ENCODE data around the gene ESPNL.

The ESPNL gene

DNA sequence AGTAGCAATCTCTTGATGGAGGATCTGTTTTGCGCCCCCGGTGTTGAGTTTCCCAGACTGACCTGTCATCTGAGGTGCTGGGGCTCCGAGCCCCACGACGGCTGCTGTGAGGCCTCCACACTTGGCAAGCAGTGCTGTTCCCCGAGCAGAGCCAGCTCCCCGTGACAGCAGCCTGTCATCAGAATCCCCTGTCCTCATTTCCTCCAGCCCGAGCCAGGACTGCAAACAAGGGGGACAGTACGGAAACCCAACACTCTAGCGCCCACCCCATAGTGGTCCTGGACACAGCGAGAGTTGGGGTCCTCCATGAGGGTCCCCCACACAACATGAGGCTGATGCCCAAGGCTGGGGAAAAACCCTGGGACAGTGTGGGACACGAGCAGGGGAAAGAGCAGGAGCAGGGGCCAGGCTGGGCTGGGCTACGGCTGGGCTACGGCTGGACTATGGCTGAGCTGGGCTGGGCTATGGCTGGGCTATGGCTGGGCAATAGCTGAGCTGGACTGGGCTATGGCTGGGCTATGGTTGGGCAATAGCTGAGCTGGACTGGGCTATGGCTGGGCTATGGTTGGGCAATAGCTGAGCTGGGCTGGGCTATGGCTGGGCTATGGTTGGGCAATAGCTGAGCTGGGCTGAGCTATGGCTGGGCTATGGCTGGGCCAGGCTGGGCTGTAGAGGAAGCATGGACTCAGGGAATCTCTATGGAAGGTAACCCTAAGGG, 36.8 kb downstream of the ESPNL start:
- peak overlapping the region; percentile 67 for H3K9ac ChIP-seq (ENCODE audit: low read length)
- no peaks in the 10 kb centered on the region for H3K36me3 ChIP-seq (ENCODE audit: control insufficient read depth in 1 of 2, insufficient read depth in 2 of 2, low read depth in 1 of 2, low read length in 2 of 2)
- 89% methylated on average over 14 of the region's 14 CpGs for WGBS
- no peak overlapping the region for H2AFZ ChIP-seq (ENCODE audit: low read depth, low read length)
- peak overlapping the region in 1 of 2 experiments; percentile 44 for H3K14ac ChIP-seq (ENCODE audit: low read length in 2 of 2)
- peak overlapping the region in 1 of 2 experiments; percentile 62 for H3K4me3 ChIP-seq (ENCODE audit: insufficient read depth in 1 of 2, low read depth in 1 of 2, low read length in 2 of 2)
- no peak overlapping the region for H3K23ac ChIP-seq (ENCODE audit: low read length in 2 of 2)
- no peak overlapping the region for H2BK120ac ChIP-seq (ENCODE audit: low read depth, low read length)
- DNase-seq: peak; percentile 83
- H2BK12ac ChIP-seq (ENCODE audit: low read length in 2 of 2): peak overlapping the region; percentile 0 to 83
- no peak overlapping the region for H2AK5ac ChIP-seq (ENCODE audit: low read length, severe bottlenecking)
- H3K79me1 ChIP-seq (replicated peaks; ENCODE audit: low read length, poor library complexity, severe bottlenecking): no peaks in the 10 kb centered on the region
- peaks cover 29% of the 10 kb centered on the region for H3K4me1 ChIP-seq (ENCODE audit: control insufficient read depth, insufficient read depth, low read depth, low read length)
- no peak overlapping the region for H2BK5ac ChIP-seq (ENCODE audit: low read depth, low read length, poor library complexity, severe bottlenecking)
- peak overlapping the region; percentile 65 for H4K91ac ChIP-seq (ENCODE audit: low read length)
- H3K4me2 ChIP-seq (ENCODE audit: low read length, poor library complexity, severe bottlenecking): no peak overlapping the region
- H3K18ac ChIP-seq (ENCODE audit: low read depth in 1 of 2, low read length in 2 of 2): peak overlapping the region; percentile 74 to 80
- peak overlapping the region; percentile 85 for H4K8ac ChIP-seq (ENCODE audit: low read length)
- no peak overlapping the region for H2BK15ac ChIP-seq (ENCODE audit: low read depth, poor library complexity, severe bottlenecking)
- H3K27me3 ChIP-seq (ENCODE audit: control insufficient read depth in 1 of 2, insufficient read depth in 1 of 2, low read length in 2 of 2): no peaks in the 10 kb centered on the region
- no peak overlapping the region for H3K27ac ChIP-seq (ENCODE audit: low read length, poor library complexity, severe bottlenecking)
- H3K4ac ChIP-seq (ENCODE audit: low read depth in 1 of 2, low read length in 2 of 2): peak overlapping the region in 1 of 2 experiments; percentile 28
- no peaks in the 10 kb centered on the region for H3K9me3 ChIP-seq (ENCODE audit: control insufficient read depth, low read length)

DNA sequence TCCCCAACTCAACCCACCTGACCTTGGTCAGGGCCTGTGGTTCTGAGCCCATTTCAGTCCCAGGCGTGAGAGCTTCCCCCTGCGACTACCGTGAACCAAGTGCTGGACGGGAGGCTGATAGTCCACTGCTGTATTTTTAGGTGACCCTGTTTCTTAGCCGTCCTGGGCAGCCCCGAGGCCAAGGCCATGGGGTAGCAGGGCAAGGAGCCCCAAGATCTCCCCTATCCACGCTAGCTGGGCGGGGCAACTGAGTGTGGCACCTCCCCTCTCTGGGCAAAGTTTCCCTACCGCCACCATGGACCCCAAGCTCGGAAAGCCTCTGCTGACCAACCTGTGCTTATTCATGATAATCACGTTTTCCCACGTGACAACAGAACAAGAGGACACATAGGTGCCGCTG, 37.7 kb downstream of the ESPNL start:
- no peak overlapping the region for H4K91ac ChIP-seq (ENCODE audit: low read length)
- H2BK120ac ChIP-seq (ENCODE audit: low read depth, low read length): no peak overlapping the region
- no peaks in the 10 kb centered on the region for H3K9me3 ChIP-seq (ENCODE audit: control insufficient read depth, low read length)
- peak overlapping the region; percentile 22 for H4K8ac ChIP-seq (ENCODE audit: low read length)
- H3K4me1 ChIP-seq (ENCODE audit: control insufficient read depth, insufficient read depth, low read depth, low read length): peaks cover 36% of the 10 kb centered on the region
- no peak overlapping the region for H3K9ac ChIP-seq (ENCODE audit: low read length)
- no peak overlapping the region for H3K27ac ChIP-seq (ENCODE audit: low read length, poor library complexity, severe bottlenecking)
- H3K79me1 ChIP-seq (replicated peaks; ENCODE audit: low read length, poor library complexity, severe bottlenecking): no peaks in the 10 kb centered on the region
- H3K23ac ChIP-seq (ENCODE audit: low read length in 2 of 2): no peak overlapping the region
- no peak for DNase-seq
- H2BK15ac ChIP-seq (ENCODE audit: low read depth, poor library complexity, severe bottlenecking): no peak overlapping the region
- H3K18ac ChIP-seq (ENCODE audit: low read depth in 1 of 2, low read length in 2 of 2): peak overlapping the region in 1 of 2 experiments; percentile 74
- no peak overlapping the region for H3K14ac ChIP-seq (ENCODE audit: low read length in 2 of 2)
- no peaks in the 10 kb centered on the region for H3K27me3 ChIP-seq (ENCODE audit: control insufficient read depth in 1 of 2, insufficient read depth in 1 of 2, low read length in 2 of 2)
- no peaks in the 10 kb centered on the region for H3K36me3 ChIP-seq (ENCODE audit: control insufficient read depth in 1 of 2, insufficient read depth in 2 of 2, low read depth in 1 of 2, low read length in 2 of 2)
- no peak overlapping the region for H2AK5ac ChIP-seq (ENCODE audit: low read length, severe bottlenecking)
- WGBS: 96% methylated on average over 13 of the region's 13 CpGs
- no peak overlapping the region for H2AFZ ChIP-seq (ENCODE audit: low read depth, low read length)
- peak overlapping the region in 1 of 2 experiments; percentile 68 for H2BK12ac ChIP-seq (ENCODE audit: low read length in 2 of 2)
- H3K4me3 ChIP-seq (ENCODE audit: insufficient read depth in 1 of 2, low read depth in 1 of 2, low read length in 2 of 2): no peak overlapping the region
- no peak overlapping the region for H3K4me2 ChIP-seq (ENCODE audit: low read length, poor library complexity, severe bottlenecking)
- no peak overlapping the region for H2BK5ac ChIP-seq (ENCODE audit: low read depth, low read length, poor library complexity, severe bottlenecking)
- peak overlapping the region; percentile 7 to 54 for H3K4ac ChIP-seq (ENCODE audit: low read depth in 1 of 2, low read length in 2 of 2)

DNA sequence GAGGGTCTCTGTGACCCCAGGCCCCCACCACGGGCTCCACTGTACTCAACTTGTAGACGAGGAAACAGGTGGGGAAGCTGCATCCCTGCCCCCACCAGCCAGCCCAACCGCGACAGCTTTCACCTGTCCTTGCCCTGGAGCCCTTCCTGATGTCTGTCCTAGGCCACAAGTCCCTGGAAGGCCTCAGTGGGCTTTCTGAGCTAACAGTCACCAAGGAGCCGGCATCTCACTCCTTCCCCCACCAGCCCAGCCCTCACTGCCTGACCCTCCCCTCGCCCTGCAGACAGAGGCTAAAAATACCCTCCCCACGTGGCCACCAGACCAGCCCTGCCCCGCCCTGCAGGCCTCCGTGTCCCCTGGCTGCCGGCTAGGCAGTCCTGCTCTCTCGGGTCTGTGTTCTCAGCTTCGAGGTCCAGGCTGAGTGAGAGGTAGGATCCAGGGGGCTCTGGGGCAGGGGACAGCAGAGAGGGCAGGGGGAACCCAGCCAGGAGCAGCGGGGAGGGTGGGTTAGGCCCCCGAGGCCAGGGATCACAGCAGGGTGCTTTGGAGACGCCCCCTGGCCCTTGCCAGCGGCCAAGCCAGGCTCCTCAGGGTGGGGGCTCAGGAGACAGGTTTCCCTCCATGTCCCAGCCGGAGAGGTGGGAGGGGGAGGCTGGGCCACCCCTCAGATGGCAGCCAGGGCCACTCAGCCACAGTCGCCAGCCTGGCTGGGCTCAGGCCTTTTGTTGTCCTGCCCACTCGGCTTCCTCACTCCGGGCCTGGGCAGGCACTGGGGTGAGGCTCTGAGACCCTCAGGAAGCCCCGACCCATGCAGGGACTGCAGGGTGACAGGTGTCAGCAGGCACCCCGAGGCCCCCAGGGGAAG, 38.4 kb downstream of the ESPNL start, which contains the start of gene KLHL30:
TSS of gene KLHL30 (plus strand) at position 338 of the 865 bp plus-strand sequence. CDS start 2,087 bp downstream, outside the sequence.
- Histone ChIP-seq H3K23ac (ENCODE audit: low read length in 2 of 2) (no peak within 1 kb of the TSS), H3K27me3 (ENCODE audit: control insufficient read depth in 1 of 2, insufficient read depth in 1 of 2, low read length in 2 of 2) (no peaks in the 10 kb centered on the region), H3K4me3 (ENCODE audit: insufficient read depth in 1 of 2, low read depth in 1 of 2, low read length in 2 of 2) (no peak within 1 kb of the TSS), H4K91ac (ENCODE audit: low read length) (peak within 1 kb of the TSS; percentile 64), H3K18ac (ENCODE audit: low read depth in 1 of 2, low read length in 2 of 2) (peak within 1 kb of the TSS; percentile 65 to 74), H3K79me1 (replicated peaks; ENCODE audit: low read length, poor library complexity, severe bottlenecking) (no peaks in the 10 kb centered on the region), H3K4me2 (ENCODE audit: low read length, poor library complexity, severe bottlenecking) (no peak within 1 kb of the TSS), H2BK120ac (ENCODE audit: low read depth, low read length) (no peak within 1 kb of the TSS), H4K8ac (ENCODE audit: low read length) (peak within 1 kb of the TSS; percentile 55), H3K27ac (ENCODE audit: low read length, poor library complexity, severe bottlenecking) (no peak within 1 kb of the TSS), H3K9me3 (ENCODE audit: control insufficient read depth, low read length) (no peaks in the 10 kb centered on the region), H2BK15ac (ENCODE audit: low read depth, poor library complexity, severe bottlenecking) (peak within 1 kb of the TSS; percentile 12), H2BK5ac (ENCODE audit: low read depth, low read length, poor library complexity, severe bottlenecking) (no peak within 1 kb of the TSS), H2AK5ac (ENCODE audit: low read length, severe bottlenecking) (no peak within 1 kb of the TSS), H3K9ac (ENCODE audit: low read length) (no peak within 1 kb of the TSS), H3K4ac (ENCODE audit: low read depth in 1 of 2, low read length in 2 of 2) (peak within 1 kb of the TSS; percentile 7 to 54), H3K36me3 (ENCODE audit: control insufficient read depth in 1 of 2, insufficient read depth in 2 of 2, low read depth in 1 of 2, low read length in 2 of 2) (no peaks in the 10 kb centered on the region), H2BK12ac (ENCODE audit: low read length in 2 of 2) (peak within 1 kb of the TSS in 1 of 2 experiments; percentile 68), H3K14ac (ENCODE audit: low read length in 2 of 2) (peak within 1 kb of the TSS in 1 of 2 experiments; percentile 57), H3K4me1 (ENCODE audit: control insufficient read depth, insufficient read depth, low read depth, low read length) (peaks cover 42% of the 10 kb centered on the region), H2AFZ (ENCODE audit: low read depth, low read length) (peak within 1 kb of the TSS; percentile 33)
- 81% methylated on average over 21 of the region's 22 CpGs for WGBS
- DNase-seq: no peak
